OCI-LY7 (cell line): ENCODE data around the gene SEMA3C. TPM values are rescaled to one million over a fixed set of nuclear protein-coding genes. Genes with fewer than 3 reads are reported as not detected.

Source experiments
- BruUV-seq: library from RNA; stranded (reverse); fragments of 400-500 nt; replicated peaks from 2 replicates; lab custom pipeline; 2021; lab: Mats Ljungman, UMichigan
- CTCF ChIA-PET: fragments of 300-600 bp; sonication (Branson Sonifier 250); formaldehyde crosslinking; loops from one replicate; lab custom pipeline; 2022; ENCODE audit warnings: antibody characterized with exemption; ENCODE audit not compliant: unreplicated experiment; lab: Charles Lee
- POLR2A ChIA-PET: fragments of 300-600 bp; sonication (Branson Sonifier 250); formaldehyde crosslinking; loops from one replicate; lab custom pipeline; 2022; ENCODE audit warnings: antibody characterized with exemption; lab: Charles Lee
- DNase-seq: peaks from one replicate; pipeline ENCODE4 v3.0.0-alpha.2; 2015; ENCODE audit warnings: low spot score
- H2AFZ ChIP-seq: fragments of 200-600 bp; sonication (generic), shearing (Covaris generic); 2 replicates; pipeline ENCODE4 v1.6.1; 2014; ENCODE audit warnings: mild to moderate bottlenecking, antibody characterized with exemption, low read length, moderate library complexity
- H3K27ac ChIP-seq: fragments of 200-600 bp; sonication (generic); 2 replicates; pipeline ENCODE4 v1.5.1; 2014; ENCODE audit warnings: mixed run types, low read depth, mild to moderate bottlenecking, moderate library complexity, low read length, inconsistent platforms; ENCODE audit not compliant: poor library complexity, severe bottlenecking
- H3K36me3 ChIP-seq: fragments of 200-600 bp; sonication (generic); 2 replicates; pipeline ENCODE4 v1.6.1; 2014; ENCODE audit warnings: mild to moderate bottlenecking, antibody characterized with exemption, low read length, moderate library complexity, mixed read lengths; ENCODE audit not compliant: insufficient read depth
- H3K4me1 ChIP-seq: fragments of 200-600 bp; sonication (generic); 2 replicates; pipeline ENCODE4 v1.5.1; 2014; ENCODE audit warnings: mild to moderate bottlenecking, low read length; ENCODE audit not compliant: insufficient read depth, poor library complexity, severe bottlenecking
- H3K4me2 ChIP-seq: fragments of 200-600 bp; sonication (generic); 2 replicates; pipeline ENCODE4 v1.6.1; 2014; ENCODE audit warnings: mild to moderate bottlenecking, low read length
- H3K4me3 ChIP-seq: fragments of 200-600 bp; sonication (generic); 2 replicates; pipeline ENCODE4 v1.5.1; 2014; ENCODE audit warnings: mild to moderate bottlenecking, low read depth, low read length; ENCODE audit not compliant: poor library complexity, severe bottlenecking
- H3K79me2 ChIP-seq: fragments of 200-600 bp; sonication (generic); 2 replicates; pipeline ENCODE4 v1.6.1; 2016; ENCODE audit warnings: low read depth, mild to moderate bottlenecking, low read length, moderate library complexity, mixed read lengths; ENCODE audit not compliant: insufficient read depth
- H3K9me2 ChIP-seq: fragments of 200-600 bp; sonication (generic); 2 replicates; pipeline ENCODE4 v1.6.1; 2016; ENCODE audit warnings: mild to moderate bottlenecking, low read length, mixed read lengths; ENCODE audit not compliant: insufficient read depth
- H3K9me3 ChIP-seq: fragments of 200-600 bp; sonication (generic); 2 replicates; pipeline ENCODE4 v1.6.1; 2014; ENCODE audit warnings: mild to moderate bottlenecking, mixed run types, low read length, mixed read lengths
- H4K20me1 ChIP-seq: fragments of 200-600 bp; sonication (generic); 2 replicates; pipeline ENCODE4 v1.6.1; 2014; ENCODE audit warnings: mild to moderate bottlenecking, antibody characterized with exemption, low read length, moderate library complexity, mixed read lengths; ENCODE audit not compliant: insufficient read depth
- EZH2phosphoT487 ChIP-seq: fragments of 200-600 bp; sonication (generic); IDR thresholded peaks from 2 replicates; pipeline ENCODE4 v1.6.1; 2018; ENCODE audit warnings: low read depth, borderline replicate concordance, mild to moderate bottlenecking, mixed run types, antibody characterized with exemption, low read length, moderate library complexity, mixed read lengths
- intact Hi-C: fragments of 100-400 bp; cut with micrococcal nuclease; formaldehyde crosslinking; loops from one replicate; pipeline ENCODE4 v1.10.0; 2022; ENCODE audit not compliant: unreplicated experiment
- total RNA-seq, 2 experiments: library from RNA; depleted of rRNA in 1 of 2; stranded (reverse); fragments of >200 nt in 1 of 2; shearing (Covaris generic) in 1 of 2; gene quantifications; 2 replicates each; pipeline ENCODE4 v1.2.3, GENCODE V29; 2014 to 2022
- TF ChIP-seq, protein P1 (sequence below): fragments of 200-600 bp; sonication (generic); conservative IDR thresholded peaks from 2 replicates; pipeline ENCODE4 v1.5.1; 2014; ENCODE audit warnings: mild to moderate bottlenecking, antibody characterized with exemption, low read length, moderate library complexity, mixed read lengths

SEMA3C gene
- total RNA-seq, 2 experiments from 2014 or later = not detected

DNA sequence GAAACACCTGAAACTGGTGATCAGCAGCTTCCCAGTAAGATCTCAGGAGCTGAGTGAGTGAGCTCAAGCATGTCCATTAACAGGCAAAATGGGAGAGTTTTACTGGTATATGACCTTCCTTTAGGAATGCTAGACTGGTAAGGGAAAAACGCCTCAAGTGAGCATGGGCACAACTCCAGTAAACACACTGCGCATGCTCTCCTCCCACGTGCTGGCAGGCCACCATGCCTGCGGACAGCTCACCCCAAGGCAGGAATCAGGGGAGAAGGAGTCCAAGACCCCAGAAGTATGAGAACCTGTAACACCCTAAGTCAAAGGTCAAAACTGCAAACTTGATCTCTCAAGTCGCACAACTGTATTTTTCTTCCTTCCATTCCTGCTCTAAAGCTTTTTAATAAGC, 152.1 kb downstream of the SEMA3C start:
- H2AFZ ChIP-seq = no peak overlapping the region
- no TSS peak for BruUV-seq

DNA sequence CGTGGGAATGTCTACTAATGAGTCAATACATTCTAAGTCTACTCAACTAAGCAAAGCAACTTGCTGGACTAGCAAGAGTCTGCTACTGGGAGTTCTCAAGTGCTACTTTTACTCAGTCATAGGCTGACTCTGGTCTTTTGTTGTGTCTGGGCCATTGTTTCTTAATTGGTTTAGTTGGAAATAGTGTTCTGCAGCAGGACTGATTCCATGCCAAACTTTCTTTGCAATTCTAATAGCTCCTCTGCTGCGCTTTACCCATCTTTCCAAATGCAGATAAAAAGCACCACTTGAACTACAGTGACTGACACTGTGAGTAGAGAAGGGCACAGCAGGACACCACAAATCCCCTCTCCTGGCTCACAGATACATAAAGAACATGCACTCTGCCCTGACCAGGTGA, 154.7 kb downstream of the SEMA3C start:
- CTCF ChIA-PET = no interaction called here
- Histone ChIP-seq H3K4me2 (no peak overlapping the region), H3K27ac (no peak overlapping the region), H3K9me2 (no peaks in the 10 kb centered on the region), H3K36me3 (no peaks in the 10 kb centered on the region), H2AFZ (no peak overlapping the region), H3K4me1 (no peaks in the 10 kb centered on the region), H3K9me3 (no peaks in the 10 kb centered on the region), H3K79me2 (no peaks in the 10 kb centered on the region), H3K4me3 (no peak overlapping the region), H4K20me1 (no peaks in the 10 kb centered on the region)
- intact Hi-C loops = no loop called here
- no TSS peak for BruUV-seq
- DNase-seq = no peak
- no peak for TF ChIP-seq EZH2phosphoT487
- TF ChIP-seq, protein P1, sequence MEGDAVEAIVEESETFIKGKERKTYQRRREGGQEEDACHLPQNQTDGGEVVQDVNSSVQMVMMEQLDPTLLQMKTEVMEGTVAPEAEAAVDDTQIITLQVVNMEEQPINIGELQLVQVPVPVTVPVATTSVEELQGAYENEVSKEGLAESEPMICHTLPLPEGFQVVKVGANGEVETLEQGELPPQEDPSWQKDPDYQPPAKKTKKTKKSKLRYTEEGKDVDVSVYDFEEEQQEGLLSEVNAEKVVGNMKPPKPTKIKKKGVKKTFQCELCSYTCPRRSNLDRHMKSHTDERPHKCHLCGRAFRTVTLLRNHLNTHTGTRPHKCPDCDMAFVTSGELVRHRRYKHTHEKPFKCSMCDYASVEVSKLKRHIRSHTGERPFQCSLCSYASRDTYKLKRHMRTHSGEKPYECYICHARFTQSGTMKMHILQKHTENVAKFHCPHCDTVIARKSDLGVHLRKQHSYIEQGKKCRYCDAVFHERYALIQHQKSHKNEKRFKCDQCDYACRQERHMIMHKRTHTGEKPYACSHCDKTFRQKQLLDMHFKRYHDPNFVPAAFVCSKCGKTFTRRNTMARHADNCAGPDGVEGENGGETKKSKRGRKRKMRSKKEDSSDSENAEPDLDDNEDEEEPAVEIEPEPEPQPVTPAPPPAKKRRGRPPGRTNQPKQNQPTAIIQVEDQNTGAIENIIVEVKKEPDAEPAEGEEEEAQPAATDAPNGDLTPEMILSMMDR = no peak
- POLR2A ChIA-PET = no interaction called here

More for the DNA sequence above, 152.1 kb downstream of the SEMA3C start:
- H4K20me1 ChIP-seq = no peaks in the 10 kb centered on the region
- no peaks in the 10 kb centered on the region for H3K4me1 ChIP-seq
- no peak overlapping the region for H3K4me3 ChIP-seq
- H3K36me3 ChIP-seq = no peaks in the 10 kb centered on the region
- DNase-seq = no peak
- ChIA-PET POLR2A (no interaction called here), CTCF (no interaction called here)
- H3K9me2 ChIP-seq = no peaks in the 10 kb centered on the region
- no peak overlapping the region for H3K4me2 ChIP-seq
- intact Hi-C loops = no loop called here
- H3K79me2 ChIP-seq = no peaks in the 10 kb centered on the region
- no peak overlapping the region for H3K27ac ChIP-seq
- H3K9me3 ChIP-seq = no peaks in the 10 kb centered on the region
- TF ChIP-seq, protein P1 = no peak
- no peak for TF ChIP-seq EZH2phosphoT487

DNA sequence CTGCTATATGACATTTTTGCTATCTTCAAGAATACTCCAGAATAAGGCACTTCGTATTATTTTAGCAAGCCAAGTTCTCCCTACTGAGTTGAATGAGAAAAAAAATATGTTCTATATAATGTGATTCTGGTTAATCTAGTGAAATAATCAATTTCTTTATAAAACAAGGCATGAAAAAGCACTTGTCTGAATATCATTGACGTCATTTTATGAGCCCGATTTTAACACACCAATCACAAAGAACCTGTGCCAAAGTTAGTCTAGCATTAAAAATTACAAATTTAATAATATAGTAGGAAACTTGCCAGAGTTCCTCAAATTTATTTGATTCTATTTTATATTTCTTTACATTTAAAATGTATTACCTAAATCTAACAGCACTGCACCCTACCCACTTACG, 155.1 kb downstream of the SEMA3C start:
- no peaks in the 10 kb centered on the region for H3K9me3 ChIP-seq
- no peak overlapping the region for H3K4me2 ChIP-seq
- TF ChIP-seq, protein P1 = no peak
- TF ChIP-seq EZH2phosphoT487 = no peak
- H3K36me3 ChIP-seq = no peaks in the 10 kb centered on the region
- H3K9me2 ChIP-seq = no peaks in the 10 kb centered on the region
- H3K4me1 ChIP-seq = no peaks in the 10 kb centered on the region
- POLR2A ChIA-PET = no interaction called here
- BruUV-seq = no TSS peak
- H2AFZ ChIP-seq = no peak overlapping the region
- CTCF ChIA-PET = no interaction called here
- no peak overlapping the region for H3K27ac ChIP-seq
- H3K79me2 ChIP-seq = no peaks in the 10 kb centered on the region
- intact Hi-C loops = no loop called here
- no peak overlapping the region for H3K4me3 ChIP-seq
- H4K20me1 ChIP-seq = no peaks in the 10 kb centered on the region
- DNase-seq = no peak
